Skin epidermis (tissue), 12 donors: ENCODE measurements around the gene PAPOLG.
"Not testable (repeated sequence)": the region's sequence is repeated elsewhere in the genome, so short reads cannot be mapped to it uniquely, and the experiment has no call there.

Experiments used
- H3K27ac ChIP-seq, 21 experiments: fragments of 200-600 bp; sonication (generic) in 11 of 21; one replicate each; pipeline ENCODE4 v1.5.0; 2020; ENCODE audit warnings: mild to moderate bottlenecking in 3 of 21, inconsistent platforms in 2 of 21, moderate library complexity in 2 of 21
- H3K4me3 ChIP-seq, 7 experiments: fragments of 200-600 bp; sonication (generic) in 2 of 7; one replicate each; pipeline ENCODE4 v1.5.0; 2020; ENCODE audit warnings: inconsistent platforms in 2 of 7, mild to moderate bottlenecking in 2 of 7, moderate library complexity in 1 of 7

PAPOLG gene

DNA sequence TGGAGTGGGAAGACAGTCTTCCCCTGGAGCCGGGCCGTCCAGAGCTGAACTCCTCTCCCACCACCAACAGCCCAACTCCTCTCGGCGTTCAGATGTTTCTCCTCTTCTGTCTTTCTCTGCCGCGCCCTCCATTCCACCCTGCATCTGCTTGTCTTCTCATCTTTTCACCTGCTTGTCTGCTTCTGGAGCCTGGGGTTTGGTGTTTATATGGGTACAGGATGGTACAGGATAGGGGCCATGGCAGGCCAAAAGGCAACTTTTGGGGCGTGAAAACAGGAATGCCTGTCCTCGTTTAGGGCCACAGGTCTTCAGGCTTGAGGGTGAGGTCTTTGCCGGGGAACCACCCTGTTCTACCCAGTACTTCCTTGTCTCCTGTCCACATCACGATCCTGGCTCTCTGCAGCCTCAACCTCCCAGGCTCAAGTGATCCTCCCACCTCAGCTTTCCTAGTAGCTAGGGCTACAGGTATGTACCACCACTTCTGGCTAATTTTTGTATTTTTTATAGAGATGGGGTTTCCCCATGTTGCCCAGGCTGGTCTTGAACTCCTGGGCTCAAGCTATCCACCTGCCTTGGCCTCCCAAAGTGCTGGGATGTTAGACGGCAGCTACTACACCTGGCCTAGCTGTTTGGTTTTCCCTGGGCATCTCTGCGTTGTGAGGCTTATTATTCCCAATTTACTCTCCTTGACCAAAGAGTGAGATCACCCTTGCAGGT is 64.5 kb downstream of the PAPOLG start:
- H3K27ac ChIP-seq = peak overlapping the region in 3 of 21 experiments; percentile 67 to 87 (median 82)
- no peak overlapping the region for H3K4me3 ChIP-seq

DNA sequence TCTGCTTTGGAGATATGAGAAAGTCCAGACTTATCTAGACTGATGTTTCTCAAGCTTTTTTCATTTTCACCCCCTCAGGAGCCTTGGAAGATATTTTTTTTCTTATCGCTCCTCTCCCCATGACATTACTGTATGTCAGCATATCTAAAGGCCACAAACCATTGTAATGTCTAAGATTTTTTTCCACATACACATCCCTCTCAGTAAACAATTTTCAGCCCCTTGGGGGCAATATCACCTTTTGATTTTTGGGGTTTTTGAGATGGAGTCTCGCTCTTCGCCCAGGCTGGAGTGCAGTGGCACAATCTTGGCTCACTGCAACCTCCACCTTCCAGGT is 65.0 kb downstream of the PAPOLG start:
- H3K27ac ChIP-seq = no peak overlapping the region
- no peak overlapping the region for H3K4me3 ChIP-seq

DNA sequence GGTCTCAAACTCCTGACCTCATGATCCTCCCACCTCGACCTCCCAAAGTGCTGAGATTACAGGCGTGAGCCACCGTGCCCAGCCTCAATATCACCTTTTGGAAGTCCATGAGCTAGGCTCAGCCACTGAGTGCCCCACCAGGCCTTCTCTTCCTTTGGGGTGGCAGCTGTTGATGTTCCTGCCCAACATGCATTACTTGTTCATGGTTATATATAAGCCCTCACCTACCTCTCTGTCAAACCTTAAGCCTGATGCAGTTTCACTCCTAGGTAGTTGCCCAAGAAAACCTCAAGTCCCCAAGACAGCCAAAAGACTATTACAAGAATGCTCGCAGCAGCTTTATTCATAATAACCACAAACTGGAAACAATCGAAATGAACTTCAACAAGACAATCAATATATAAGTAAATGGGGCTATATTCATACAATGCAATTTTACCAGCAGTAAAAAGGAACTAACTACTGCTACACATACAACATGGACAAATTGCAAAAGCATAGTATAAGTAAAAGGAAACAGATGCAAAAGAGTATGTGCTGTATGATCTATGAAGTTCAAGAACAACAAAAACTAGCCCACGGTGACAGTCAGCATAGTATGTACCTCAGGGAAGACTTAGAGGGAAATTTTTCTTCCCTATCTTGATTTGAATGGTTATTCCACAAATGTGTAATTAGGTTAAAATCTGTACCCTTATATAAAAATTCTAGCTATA is 65.7 kb downstream of the PAPOLG start:
- no peak overlapping the region for H3K27ac ChIP-seq
- H3K4me3 ChIP-seq = no peak overlapping the region

DNA sequence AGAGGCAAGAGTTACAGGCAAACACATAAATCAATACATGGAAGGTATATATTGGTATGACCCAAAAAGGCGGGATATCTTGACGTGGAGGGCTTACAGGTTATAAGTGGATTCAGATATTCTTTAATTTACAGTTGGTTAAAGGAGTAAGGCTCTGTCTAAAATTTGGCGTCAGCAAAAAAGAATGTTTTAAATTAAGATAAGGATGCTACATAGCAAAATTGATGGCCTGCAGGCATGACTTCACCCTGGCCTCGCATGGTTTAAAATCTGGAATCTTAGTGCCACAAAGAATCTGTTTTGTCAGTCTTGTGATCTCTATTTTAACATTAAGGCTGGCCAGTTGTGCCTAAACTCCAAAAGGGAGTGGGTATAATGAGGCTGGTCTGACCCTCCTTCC is 66.9 kb downstream of the PAPOLG start:
- H3K27ac ChIP-seq = no peak overlapping the region
- no peak overlapping the region for H3K4me3 ChIP-seq

DNA sequence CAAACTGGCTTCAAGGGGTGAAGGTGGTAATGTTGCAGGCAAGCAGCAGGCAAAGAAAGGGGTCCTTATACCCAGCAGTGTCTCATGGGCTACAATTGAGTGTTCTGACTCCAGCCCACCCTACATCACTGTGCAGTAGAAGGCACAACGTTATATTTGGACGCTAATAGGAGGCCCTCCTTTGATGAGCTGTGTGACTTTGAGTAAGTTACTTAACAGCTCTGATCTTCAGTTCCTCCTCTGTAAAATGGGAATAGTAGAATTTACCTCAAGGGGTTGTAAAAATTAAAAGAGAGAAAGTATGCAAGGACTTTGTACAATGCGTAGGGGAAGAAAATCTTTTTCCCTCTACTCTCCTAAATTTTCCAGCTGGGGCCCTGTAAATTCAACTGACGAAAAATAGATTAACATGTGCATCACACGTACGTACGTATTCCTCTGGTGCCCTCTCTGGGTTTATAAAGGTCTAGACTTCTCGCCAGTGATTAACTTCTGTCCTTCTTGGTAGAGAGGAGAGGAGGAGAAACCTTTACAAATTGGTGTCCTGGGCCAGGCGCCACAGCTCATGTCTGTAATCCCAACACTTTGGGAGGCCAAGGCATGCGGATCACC is 67.7 kb downstream of the PAPOLG start:
- Histone ChIP-seq H3K4me3 (no peak overlapping the region), H3K27ac (no peak overlapping the region)

DNA sequence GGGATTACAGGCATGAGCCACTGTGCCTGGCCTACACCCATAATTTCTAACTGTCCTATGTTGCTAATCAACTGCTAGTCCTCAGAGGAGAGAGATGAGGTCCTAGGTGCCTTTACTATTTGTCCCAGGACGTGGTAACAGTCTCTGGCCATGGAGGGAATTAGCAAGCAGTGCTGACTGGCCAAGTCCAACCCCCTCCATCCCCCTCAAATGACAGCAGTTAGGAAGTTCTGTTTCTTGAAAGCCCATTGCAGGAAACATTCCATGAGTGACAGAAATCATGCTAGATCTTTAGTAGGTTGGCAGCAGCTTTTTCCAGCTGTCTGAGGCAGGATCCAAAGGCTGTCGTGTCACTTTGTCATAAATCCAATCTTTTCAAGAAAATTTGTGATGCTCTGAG is 69.6 kb downstream of the PAPOLG start:
- no peak overlapping the region for H3K4me3 ChIP-seq
- no peak overlapping the region for H3K27ac ChIP-seq

DNA sequence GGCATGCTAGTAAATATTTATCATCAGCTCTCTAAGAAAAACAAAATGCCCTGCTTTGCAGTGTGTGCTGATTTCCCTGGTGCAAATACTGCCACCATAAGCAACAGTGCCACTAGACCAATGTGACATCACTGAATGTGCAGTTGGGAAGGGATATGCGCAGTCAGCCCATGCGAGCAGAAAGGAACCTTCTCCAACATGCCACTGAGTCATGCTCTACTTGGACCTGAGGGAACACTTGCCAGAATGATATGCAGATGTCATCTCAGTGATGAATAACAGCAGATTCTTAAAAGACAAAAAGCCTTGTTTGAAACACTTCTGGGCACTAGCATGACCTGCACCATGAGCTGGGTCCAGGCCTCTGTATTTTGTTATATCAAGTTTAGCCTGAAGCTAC is 70.0 kb downstream of the PAPOLG start:
- Histone ChIP-seq H3K27ac (no peak overlapping the region), H3K4me3 (no peak overlapping the region)

DNA sequence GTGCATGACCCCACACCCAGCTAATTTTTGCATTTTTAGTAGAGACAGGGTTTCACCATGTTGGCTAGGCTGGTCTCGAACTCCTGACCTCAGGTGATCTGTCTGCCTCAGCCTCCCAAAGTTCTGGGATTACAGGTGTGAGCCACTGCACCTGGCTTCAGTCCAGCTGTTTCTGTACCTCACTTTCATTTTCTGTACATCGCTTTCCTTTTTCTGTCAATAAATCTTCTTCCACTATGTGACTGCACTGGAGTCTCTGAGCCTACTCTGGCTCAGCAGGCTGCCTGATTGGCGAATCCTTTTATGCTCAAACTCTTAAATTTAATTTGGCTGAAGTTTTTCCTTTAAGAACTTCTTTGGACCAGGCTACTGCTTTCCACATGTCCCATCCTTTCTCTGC is 70.8 kb downstream of the PAPOLG start:
- H3K4me3 ChIP-seq, H3K27ac ChIP-seq: not testable (repeated sequence)

DNA sequence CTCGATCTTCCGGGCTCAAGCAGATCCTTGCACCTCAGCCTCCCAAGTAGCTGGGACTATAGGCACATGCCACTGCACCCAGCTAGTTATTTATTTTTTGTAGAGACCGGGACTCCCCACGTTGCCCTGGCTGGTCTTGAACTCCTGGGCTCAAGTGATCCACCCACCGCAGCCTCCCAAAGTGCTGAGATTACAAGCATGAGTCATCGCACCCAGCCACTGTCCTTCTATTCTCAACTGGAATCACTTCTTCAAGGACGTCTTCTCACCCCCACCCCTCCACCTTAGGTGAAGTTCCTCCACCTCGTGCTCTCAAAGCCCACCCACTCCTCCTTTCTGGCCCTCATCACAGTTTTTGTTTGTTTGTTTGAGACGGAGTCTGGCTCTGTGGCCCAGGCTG is 71.3 kb downstream of the PAPOLG start:
- no peak overlapping the region for H3K4me3 ChIP-seq
- H3K27ac ChIP-seq = no peak overlapping the region

DNA sequence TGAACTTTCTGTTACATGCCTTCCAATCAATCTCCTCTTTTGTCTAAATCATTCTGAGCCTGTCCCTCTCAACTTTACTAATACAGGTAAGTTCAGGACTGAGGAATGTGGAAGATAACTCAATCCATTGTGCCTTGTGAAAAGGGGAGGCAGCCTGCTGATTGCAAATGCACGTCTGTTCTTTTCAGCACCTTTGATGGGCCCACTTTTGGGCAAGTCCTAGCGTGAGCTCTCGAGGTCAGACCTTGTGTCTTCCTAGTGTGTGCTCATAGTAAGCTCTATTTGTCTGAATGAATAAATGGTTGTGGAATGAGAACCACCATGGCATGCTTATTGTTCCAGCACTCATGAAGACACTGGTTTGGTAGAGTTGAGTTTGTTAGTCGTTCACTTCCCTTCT is 74.9 kb downstream of the PAPOLG start:
- H3K4me3 ChIP-seq = no peak overlapping the region
- H3K27ac ChIP-seq = no peak overlapping the region

DNA sequence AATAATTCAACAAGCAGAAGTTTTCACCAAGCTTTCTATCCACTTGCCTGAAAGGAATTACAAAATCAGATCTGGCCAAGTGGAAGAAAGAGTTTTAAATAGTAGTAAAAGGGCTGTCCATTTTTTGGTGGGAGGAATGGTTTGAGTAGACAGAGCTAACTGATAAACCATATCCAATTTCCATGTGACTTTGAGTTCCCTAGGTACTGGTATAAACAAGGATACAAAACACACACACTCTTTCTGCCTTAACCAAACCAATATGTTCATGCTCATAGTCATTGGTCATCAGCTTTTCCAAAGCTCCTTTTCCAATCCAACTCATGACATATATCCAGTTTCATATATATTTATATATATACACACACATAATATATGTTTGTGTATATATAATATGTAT is 75.9 kb downstream of the PAPOLG start:
- H3K4me3 ChIP-seq = no peak overlapping the region
- H3K27ac ChIP-seq = no peak overlapping the region

DNA sequence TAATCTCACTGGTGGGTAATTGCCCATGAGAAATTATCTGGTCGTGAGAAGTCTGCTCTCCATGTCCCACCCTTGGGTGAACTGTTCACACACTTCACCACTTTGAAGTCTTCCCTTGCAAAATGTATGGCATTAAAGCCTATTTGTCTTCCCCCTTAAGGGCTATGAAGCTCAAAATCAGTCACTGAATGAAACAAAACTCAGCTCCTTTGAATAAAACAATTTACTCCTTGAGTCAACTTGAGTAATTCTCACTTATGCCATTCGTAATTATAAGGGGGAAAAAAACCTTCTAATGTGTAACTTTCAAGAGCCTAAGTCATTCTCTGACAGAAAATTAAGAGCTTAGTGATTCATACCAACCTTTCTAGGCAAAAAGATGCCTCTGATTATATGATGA is 76.6 kb downstream of the PAPOLG start:
- Histone ChIP-seq H3K27ac (no peak overlapping the region), H3K4me3 (no peak overlapping the region)

DNA sequence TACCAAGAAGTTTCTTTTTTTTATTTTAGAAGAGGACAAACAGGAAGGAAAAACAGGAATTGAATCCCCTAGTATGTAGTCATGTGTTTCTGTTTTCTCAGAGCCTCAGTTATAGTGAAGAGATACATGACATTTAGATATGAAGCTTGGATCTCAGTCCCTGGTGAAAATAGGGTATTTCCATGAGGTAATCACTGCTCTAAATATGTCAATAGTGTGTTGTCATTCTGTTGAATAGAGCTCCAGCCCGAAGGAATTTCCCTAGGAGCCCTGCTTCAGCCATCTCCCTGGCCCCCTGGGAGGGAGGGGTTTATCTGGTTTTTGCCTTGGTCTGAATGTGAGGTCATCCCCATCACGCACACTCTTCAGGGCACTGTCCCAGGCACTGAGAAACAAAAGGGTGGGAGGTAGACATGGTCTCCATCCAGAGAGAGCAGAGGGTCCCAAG is 78.2 kb downstream of the PAPOLG start:
- Histone ChIP-seq H3K27ac (peak overlapping the region in 1 of 21 experiments; percentile 8), H3K4me3 (no peak overlapping the region)

DNA sequence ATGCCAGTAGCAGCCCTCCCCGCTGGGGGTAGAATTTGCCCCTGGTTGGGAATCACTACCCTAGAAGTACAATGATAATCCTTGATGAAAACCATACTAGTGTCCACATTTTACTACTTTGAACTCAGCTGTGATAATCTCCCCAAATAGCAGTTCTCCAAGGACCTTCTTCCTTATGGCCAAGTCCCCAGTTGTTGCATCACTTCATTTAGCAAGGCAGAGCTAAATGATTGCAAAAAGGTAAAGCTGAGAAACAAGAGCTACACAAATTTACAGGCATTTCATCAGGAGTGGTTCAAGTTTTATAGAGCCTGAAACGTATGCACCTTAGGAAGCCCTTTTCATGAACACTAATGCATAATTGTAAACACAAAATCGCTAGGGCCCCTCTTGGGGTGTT is 80.4 kb downstream of the PAPOLG start:
- no peak overlapping the region for H3K4me3 ChIP-seq
- no peak overlapping the region for H3K27ac ChIP-seq

DNA sequence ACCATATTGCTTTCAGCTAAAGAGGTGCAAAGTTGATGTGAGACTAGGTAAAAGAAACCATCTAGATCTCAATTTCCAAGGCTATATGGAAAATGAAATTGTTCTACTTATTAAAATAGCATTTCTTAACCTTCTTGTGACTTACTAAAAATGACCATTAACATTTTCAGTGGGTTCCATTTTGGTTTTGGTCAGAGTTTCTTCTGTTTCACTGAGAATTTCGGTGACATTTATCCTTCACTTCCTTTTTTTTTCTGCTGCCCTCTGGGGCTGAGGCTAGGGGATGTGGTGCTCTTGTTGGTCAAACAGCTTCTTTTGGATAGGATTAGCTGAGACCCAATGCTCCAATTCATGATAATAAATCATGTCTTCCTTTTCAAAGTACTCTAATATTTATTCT is 81.1 kb downstream of the PAPOLG start:
- Histone ChIP-seq H3K27ac (no peak overlapping the region), H3K4me3 (no peak overlapping the region)

DNA sequence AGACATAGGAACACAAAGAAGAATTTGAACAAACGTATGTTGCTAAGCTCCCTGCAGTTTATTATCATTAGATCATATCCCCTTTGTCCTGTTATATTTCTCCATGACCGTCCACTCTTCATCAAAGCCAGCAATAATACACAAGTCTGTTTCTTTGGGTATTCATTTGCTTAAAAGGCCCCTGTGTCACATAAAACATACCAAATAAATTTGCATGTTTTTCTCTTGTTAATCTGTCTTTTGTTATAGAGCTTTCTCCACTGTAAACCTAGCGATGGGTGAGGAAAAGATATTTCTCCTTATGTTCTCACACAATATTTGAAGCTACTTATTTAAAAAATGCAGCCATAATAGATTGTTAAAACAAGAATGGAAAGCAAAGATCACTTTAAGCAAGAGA is 82.4 kb downstream of the PAPOLG start:
- Histone ChIP-seq H3K4me3 (no peak overlapping the region), H3K27ac (no peak overlapping the region)

DNA sequence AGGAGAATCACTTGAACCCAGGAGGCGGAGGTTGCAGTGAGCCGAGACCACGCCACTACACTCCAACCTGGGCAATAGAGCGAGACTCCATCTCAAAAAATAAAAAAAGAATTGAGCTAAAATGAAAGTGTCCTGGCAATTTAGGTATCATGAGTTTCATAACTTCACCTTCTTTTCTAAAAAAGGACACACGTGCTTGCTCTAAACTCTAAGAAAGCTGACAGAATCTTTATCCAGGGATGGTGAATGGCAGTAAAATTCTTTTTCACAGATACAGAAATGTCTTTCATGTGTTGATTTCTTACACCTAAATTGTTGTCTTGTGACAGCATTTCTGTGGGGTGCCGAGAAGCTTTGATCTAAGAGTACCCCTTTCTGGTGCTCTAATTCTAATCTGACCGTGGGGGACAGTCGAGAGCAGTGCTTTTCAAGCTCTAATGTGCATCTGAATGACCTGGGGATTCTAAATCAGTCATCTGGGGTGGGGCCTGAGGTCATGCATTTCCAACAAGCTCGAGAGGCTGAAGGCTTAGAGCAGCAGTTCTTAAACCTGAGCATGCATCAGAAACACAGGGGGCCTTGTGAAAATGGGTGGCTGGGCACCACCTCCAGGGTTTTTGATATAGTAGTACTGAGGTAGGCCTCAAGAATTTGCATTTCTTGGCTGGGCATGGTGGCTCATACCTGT is 83.2 kb downstream of the PAPOLG start:
- no peak overlapping the region for H3K27ac ChIP-seq
- no peak overlapping the region for H3K4me3 ChIP-seq

DNA sequence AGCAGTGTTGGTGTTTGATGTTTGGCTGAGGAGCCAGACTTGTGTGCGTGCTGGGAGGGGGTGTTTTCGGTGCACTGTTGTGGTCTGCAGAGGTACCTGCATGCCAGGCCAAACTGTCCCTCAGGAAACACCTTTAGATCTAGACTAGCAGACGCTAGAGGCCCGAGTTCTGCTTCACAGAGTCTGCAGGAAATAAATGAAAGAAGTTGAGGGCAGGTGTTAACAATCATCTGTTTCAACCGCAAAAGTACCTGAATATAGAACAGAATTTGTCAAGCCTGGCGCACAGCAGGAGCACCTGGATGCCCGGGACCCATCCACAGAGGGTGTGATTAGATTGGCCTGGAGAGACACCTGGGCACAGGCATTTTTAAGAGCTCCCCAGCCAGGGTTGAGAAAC is 84.8 kb downstream of the PAPOLG start:
- H3K27ac ChIP-seq = no peak overlapping the region

DNA sequence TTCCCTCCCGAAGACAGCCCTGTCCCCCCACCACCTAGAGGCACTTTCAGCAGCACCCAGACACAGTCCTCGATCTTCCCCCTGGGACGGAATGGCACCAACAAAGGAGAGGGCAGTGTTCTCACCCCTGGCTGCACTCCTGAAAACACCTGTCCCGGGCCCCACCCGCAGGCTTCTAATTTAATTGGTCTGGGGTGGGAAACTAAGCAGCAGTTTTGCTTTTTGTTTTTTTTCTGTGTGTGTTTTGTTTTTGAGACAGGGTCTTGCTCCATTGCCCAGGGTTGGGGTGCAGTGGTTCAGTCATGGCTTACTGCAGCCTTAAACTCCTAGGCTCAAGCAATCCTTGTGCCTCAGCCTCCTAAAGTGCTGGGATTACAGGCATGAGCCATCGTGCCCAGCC is 86.9 kb downstream of the PAPOLG start:
- no peak overlapping the region for H3K4me3 ChIP-seq
- no peak overlapping the region for H3K27ac ChIP-seq

More for the DNA sequence above, 84.8 kb downstream of the PAPOLG start:
- H3K4me3 ChIP-seq = no peak overlapping the region

DNA sequence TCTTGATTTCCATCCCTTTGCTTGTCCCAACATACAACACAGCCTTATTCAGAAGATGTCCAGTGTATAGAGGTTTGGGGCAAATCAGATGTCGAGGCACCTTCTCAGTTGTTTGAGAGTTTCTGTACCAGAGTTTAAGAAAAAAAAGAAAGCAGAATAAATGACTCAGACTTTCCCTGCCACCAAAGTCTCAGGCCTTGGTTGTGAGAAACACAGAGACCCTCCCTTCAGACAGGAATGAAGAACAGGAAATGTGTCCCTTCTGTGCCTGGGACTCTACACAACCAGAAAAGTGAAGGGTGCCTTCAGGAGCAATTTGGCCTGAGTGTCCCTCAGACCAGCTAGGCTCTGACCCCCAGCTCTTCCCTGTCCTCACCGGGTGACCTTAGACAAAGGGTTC is 88.0 kb downstream of the PAPOLG start:
- Histone ChIP-seq H3K4me3 (no peak overlapping the region), H3K27ac (no peak overlapping the region)

DNA sequence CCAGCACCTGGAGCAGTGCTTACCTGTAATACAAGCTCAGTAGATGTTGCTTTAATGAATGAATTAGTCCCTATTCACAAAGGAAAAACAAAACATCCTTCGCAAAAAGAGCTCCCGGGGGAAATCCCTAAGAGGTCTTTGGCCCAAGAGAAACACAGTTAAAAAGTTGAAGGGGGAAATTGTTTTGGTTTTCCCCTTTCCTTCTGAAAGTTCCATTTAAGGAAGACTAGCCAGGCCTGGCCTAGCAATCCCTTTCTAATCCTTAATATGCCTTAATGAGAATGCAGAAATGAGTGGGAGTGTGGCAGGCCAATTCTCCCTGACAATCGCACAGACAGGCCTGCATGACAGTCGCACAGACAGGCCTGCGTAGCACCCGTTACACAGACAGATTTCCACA is 91.8 kb downstream of the PAPOLG start:
- Histone ChIP-seq H3K27ac (no peak overlapping the region), H3K4me3 (no peak overlapping the region)
